ENCODE data around the gene OBP2B.

DNA sequence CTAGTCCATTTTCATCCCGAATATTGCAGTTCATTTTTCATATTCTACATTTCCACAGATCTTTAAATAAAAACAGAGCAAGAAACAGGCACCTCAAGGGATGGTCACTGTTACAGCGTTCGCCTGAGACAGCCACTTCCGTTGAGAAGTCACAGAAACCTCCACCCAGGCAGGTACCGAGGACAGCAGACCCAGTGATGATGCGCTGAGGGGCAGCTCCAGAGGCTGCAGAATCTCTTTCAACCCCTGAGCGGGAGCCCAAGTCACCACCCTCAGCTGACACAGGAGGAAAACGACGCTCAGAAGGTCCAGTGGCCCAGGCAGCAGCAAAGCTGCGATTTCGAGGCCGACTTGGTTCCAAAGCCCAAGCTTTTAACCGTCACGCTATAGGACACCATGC lies 33.2 kb upstream of the OBP2B start:
- TF ChIP-seq CTCF (IDR thresholded peaks at IDR 0.05) (no peak), JUN (IDR thresholded peaks at IDR 0.05) (no peak), HES2 (IDR thresholded peaks at IDR 0.05) (no peak)
